HL-60/S4 treated with retinoic acid at 250 ng/mL for 4 days and 3 days (cell line): Measurements from ENCODE around the gene TRIM60.
"Not testable (repeated sequence)": the region's sequence is repeated elsewhere in the genome, so short reads cannot be mapped to it uniquely, and the experiment has no call there.

Experiments
- in situ Hi-C: fragments of 300-500 bp; cut with MboI; formaldehyde crosslinking; loops from 2 replicates; pipeline ENCODE4 v1.7.0; 2022; ENCODE audit warnings: low sequenced_read_pairs

Gene TRIM60

DNA sequence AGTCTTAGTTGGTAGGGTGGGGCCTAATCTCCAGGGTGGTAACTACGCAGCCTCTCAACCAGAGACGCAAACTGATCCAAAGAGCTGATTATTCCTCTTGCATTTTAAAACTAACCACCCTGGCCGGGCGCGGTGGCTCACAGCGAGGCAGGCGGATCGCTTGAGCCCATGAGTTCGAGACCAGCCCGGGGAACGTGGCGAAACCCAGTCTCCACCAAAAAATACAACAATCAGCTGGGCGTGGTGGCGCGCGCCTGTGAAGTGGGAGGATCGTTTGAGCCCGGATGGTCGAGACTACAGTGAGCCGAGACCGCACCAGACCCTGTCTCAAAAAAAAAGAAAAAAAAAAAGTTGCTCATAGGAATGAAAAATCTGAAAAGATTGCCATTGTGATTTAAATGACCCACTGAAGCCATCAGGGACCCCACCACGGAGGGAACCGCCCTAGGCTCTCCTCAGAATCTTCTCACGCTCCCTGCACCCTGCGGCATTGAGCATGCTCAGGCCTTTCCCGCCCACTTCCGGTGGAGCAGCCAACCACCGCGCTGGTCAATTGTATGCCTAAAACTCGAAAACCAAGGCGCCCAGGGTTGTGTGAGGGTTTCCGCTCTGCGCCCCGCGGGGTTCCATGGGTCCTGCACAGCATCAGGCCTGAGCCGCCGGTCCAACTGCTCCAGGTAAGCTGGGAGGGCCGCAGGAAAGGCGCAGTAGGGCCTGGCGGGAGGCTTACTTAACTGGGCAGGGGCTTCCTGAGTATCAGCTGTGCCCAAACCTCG lies at the start of gene TRIM60:
Gene TRIM60 (plus strand): TSS at position 564 of the 776 bp plus-strand sequence. CDS start 8,074 bp downstream, outside the sequence.
- in situ Hi-C loops = no loop called here

DNA sequence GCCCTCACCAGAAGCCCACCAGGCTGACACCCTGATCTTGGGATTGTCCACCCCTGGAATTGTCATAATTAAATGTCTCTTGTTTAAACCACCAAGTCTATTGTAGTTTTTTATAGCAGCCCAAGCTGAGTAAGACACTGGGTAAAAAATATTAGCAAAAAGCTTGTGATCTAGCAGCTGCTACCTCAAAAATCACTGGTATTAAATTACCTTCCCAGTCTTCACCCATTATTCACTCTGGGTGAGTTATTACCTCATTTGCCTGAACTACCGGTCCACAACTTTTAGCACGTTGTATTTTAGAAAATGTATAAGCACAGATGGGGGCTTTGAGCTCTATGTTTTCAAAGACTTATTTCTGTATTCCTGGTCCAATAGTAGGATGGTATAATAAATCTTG lies 42.3 kb upstream of the TRIM60 start:
- in situ Hi-C loops = no loop called here

DNA sequence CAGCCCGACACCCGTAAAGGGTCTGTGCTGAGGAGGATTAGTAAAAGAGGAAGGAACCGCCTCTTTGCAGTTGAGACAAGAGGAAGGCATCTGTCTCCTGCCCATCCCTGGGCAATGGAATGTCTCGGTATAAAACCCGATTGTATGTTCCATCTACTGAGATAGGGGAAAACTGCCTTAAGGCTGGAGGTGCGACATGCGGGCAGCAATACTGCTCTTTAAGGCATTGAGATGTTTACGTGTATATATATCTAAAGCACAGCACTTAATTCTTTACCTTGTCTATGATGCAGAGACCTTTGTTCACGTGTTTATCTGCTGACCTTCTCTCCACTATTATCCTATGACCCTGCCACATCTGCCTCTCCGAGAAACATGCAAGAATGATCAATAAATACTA lies 41.0 kb upstream of the TRIM60 start:
- in situ Hi-C loops = not testable (repeated sequence)

DNA sequence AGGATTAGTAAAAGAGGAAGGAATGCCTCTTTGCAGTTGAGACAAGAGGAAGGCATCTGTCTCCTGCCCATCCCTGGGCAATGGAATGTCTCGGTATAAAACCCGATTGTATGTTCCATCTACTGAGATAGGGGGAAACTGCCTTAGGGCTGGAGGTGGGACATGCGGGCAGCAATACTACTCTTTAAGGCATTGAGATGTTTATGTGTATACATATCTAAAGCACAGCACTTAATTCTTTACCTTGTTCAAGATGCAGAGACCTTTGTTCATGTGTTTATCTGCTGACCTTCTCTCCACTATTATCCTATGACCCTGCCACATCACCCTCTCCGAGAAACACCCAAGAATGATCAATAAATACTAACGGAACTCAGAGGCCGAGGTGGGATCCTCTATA lies 35.7 kb upstream of the TRIM60 start:
- in situ Hi-C loops = not testable (repeated sequence)

DNA sequence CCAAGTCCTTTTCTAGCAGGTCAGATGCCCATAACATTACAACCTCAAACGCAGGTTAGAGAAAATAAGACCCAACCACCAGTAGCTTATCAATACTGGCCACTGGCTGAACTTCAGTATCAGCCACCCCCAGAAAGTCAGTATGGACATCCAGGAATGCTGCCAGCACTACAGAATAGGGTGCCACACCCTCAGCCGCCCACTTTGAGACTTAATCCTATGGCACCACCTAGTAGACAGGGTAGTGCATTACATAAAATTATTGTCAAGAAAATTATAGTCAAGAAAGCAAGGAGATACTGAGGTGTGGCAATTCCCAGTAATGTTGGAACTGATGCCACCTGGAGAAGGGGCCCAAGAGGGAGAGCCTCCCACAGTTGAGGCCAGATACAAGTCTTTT lies 34.5 kb upstream of the TRIM60 start:
- in situ Hi-C loops = no loop called here

DNA sequence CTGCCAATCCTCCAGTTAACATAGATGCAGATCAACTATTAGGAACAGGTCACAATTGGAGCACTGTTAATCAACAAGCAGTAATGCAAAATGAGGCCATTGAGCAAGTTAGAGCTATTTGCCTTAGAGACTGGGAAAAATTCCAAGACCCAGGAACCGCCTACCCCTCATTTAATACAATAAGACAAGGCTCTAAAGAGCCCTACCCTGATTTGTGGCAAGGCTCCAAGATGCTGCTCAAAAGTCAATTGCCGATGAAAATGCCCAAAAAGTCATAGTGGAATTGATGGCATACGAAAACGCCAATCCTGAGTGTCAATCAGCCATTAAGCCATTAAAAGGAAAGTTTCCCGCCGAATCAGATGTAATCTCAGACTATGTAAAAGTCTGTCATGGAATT lies 33.9 kb upstream of the TRIM60 start:
- in situ Hi-C loops = no loop called here

DNA sequence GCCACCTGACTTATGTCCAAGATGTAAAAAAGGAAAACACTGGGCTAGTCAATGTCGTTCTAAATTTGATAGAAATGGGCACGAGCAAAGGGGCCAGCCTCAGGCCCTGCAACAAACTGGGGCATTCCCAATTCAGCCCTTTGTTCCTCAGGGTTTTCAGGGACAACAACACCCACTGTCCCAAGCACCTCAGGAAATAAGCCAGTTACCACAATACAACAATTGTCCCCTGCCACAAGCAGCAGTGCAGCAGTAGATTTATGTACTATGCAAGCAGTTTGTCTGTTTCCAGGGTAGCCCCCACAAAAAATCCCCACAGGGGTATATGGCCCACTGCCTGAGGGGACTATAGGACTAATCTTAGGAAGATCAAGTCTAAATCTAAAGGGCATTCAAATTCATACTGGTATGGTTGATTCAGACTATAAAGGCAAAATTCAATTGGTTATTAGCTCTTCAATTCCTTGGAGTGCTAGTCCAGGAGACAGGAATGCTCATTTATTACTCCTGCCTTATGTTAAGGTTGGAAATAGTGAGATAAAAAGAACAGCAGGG lies 33.2 kb upstream of the TRIM60 start:
- in situ Hi-C loops = not testable (repeated sequence)

DNA sequence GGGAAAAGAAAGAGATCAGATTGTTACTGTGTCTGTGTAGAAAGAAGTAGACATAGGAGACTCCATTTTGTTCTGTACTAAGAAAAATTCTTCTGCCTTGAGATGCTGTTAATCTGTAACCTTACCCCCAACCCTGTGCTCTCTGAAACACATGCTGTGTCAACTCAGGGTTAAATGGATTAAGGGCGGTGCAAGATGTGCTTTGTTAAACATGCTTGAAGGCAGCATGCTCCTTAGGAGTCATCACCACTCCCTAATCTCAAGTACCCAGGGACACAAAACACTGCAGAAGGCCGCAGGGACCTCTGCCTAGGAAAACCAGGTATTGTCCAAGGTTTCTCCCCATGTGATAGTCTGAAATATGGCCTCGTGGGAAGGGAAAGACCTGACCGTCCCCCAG lies 29.8 kb upstream of the TRIM60 start:
- in situ Hi-C loops = not testable (repeated sequence)

DNA sequence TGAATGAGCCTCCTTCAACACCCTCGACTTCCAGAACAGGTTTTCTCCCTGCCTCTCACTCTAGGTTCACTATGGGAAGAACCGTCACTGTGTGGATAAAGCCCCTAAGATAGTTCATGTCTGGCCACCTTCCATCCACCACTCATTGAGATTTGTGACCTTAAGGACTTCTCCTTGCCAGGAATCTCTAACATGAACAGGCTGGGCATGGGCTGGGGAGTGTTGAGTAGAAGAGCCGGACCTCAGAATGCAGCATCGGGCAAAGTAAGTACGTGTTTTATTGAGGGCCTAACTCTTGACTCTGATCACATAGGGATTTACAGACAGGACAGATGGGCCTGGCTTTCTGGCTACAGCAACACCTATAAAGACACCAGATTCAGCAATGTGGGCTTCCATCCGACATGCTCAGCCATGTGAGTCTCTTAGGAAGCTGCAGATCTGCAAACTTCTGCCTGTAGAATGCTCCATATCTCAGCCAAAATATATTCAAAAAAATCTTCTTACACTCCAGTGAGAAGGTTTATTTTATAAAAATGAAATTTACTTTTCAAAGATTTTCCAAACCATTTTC lies 26.4 kb upstream of the TRIM60 start:
- in situ Hi-C loops = no loop called here

DNA sequence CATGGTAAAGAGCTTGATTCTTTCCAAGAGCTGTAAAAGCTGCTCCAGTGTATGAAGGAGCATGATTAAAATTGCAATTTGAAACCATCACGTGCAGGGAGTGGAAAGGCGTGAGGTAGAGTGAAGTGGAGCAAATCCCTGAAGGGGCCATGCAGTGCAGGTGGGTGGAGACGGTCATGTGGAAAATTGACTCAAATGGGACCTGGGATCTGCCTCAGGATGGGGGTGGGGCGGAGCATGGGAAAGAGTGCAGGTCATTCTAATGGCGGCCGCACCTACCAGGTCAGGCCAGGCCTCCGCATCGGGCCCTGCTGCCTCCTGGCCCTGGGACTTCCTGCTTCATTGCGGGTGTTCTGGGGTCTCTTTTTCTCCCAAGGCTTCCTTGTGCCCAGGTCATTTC lies 25.3 kb upstream of the TRIM60 start:
- in situ Hi-C loops = no loop called here

DNA sequence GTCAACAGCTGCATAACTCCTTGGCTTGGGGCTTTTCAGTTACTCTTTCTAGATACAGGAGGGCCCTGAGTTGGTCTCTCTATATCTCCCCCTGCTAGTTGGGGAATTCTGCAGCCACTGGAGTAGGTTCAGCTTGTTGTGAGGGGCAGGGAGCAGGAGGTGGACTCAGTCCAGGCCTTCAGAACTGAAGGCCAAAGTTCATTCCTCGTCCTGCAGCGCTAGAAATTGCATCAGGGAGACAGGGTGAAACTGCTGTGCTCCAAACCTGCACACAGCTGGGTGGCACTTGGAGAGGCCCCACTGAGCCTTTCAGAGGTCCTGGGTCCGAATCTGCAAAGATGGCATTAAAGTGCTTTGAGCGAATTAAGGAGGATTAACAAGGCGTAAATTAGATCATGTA lies 24.9 kb upstream of the TRIM60 start:
- in situ Hi-C loops = no loop called here

DNA sequence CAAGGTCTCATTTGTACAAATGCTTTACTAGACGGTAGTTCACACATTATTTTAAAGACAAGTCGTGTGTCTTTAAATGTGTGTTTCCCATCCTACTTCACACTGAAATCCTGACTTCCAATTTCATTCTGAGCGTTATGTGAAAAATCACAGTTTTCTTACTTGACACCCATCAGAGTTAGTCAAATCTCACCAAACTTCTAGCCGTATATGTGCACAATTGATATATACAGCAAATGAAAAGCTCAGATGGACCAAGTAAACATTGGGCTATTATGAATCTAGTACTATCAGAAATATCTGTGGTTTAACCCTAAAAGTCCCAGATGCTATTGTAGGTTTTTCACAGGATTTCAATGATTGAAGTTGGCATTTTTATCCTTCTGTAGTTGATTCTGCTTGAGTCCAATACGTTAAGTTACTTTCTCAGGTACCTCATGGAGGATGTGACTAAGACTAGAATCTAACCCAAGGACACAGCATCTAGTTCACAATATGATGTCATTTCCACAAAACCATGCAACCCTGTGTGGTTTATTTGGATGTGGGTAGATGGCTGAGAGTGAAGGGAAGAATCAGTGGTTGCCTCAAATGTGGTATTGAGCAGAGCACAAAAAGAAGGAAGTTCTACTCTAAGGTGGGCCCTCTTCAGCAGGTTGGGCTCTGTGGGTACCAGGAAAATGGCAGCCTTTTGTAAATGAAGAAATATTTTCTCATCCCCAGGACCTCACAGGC lies 22.1 kb upstream of the TRIM60 start:
- in situ Hi-C loops = no loop called here

DNA sequence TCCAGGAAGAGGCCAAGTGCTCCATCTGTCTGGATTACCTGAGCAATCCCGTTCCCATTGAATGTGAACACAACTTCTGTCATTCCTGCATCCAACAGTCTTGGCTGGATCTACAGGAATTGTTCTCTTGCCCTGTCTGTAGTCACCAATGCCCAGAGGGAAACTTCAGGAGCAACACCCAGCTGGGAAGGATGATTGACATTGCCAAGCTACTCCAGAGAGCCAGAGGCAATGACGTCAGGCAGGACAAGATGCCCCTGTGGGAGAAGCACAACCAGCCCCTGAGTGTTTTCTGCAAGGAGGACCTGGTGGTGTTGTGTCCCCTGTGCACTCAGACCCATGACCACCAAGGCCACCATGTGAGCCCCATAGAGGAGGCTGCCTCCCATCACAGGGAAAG lies 21.3 kb upstream of the TRIM60 start:
- in situ Hi-C loops = no loop called here

DNA sequence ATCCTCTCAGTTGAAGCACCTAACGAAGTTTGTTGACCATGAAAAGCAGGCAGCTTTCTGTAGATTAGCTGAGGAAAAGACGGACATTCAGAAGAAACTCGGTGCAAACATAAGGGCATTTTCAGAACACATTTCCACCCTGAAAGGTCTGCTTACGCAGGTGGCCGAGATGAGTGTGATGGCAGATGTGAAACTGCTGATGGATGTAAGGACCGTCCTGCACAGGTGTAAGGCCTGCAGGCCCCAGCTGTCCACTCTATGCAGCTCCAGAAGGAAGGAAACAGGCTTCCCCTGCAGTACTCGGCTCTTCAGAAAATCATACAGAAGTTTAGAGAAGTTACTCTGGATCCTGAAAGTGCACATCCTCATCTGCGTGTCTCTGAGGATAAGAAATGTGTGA lies 20.8 kb upstream of the TRIM60 start:
- in situ Hi-C loops = no loop called here

DNA sequence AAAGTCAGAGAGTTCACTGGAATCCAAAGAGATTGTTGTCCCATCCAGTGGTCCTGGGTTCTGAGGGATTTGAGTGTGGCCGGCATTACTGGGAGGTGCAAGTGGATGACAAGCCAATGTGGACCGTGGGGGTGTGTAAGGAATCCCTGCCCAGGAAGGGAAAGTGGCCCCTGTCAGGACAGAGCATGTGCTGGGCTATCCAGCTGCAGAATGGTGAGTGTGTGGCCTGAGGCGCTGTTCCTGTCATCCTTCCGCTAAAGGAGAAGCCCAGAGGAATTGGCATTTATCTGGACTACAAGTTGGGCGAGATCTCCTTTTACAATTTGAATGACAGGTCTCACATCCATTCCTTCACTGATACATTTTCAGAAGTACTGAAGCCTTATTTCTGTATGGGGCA lies 20.4 kb upstream of the TRIM60 start:
- in situ Hi-C loops = no loop called here

DNA sequence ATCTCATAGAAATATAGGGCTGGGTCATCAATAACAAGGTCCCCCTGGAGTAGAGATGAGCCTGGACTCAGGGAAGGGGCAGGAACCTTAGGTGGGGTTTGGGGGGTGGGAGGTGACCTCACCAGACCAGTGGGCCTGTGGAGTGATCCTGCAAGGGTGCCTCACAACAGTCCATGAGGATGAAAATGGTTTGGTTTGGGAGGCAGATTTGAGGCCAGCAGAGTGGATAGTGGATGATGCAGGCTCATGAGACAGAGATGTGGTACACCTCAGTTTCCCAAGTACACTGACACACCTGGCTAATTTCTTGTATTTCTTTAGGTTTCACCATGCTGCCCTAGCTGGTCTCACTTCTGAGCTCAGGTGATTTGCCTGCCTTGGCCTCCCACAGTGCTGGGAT lies 18.1 kb upstream of the TRIM60 start:
- in situ Hi-C loops = no loop called here

DNA sequence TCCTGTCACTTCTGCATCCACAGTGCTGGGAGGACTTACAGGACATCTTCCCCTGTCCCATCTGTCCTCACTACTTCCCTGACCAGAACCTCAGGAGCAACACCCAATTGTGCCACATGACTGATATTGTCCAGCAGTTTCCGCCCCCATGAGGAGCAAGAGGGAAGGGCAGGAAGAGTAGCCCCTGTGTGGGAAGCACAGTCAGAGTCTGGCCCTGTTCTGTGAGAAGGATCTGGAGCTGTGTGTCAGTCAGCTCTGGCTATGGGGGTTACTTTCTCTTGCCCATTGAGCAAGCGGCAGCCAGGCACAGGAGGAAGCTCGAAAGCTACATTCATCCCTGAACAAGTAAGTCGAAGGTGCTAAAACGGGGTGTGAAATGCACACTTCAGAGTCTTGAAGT lies 14.8 kb upstream of the TRIM60 start:
- in situ Hi-C loops = no loop called here

DNA sequence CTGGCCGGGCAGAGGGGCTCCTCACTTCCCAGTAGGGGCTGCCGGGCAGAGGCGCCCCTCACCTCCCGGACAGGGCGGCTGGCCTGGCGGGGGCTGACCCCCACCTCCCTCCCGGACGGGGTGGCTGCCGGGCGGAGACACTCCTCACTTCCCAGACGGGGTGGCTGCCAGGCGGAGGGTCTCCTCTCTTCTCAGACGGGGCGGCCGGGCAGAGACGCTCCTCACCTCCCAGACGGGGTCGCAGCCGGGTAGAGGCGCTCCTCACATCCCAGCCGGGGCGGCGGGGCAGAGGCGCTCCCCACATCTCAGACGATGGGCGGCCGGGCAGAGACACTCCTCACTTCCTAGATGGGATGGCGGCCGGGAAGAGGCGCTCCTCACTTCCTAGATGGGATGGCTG lies 11.8 kb upstream of the TRIM60 start:
- in situ Hi-C loops = not testable (repeated sequence)

DNA sequence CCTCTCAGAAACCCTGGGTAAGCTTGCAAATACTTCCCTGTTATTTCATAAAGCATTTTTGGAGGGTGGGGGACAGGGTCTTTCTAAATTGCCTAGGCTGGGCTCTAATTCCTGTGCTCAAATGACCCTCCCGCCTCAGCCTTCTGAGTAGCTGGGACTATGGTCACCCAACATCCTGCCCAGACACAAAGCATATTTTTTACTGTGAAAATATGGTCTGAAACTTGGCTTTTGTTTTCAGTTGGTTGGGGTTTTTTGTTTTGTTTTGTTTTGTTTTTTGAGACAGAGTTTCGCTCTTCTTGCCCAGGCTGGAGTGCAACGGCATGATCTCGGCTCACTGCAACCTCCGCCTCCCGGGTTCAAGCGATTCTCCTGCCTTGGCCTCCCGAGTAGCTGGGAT lies 6.0 kb upstream of the TRIM60 start:
- in situ Hi-C loops = not testable (repeated sequence)

DNA sequence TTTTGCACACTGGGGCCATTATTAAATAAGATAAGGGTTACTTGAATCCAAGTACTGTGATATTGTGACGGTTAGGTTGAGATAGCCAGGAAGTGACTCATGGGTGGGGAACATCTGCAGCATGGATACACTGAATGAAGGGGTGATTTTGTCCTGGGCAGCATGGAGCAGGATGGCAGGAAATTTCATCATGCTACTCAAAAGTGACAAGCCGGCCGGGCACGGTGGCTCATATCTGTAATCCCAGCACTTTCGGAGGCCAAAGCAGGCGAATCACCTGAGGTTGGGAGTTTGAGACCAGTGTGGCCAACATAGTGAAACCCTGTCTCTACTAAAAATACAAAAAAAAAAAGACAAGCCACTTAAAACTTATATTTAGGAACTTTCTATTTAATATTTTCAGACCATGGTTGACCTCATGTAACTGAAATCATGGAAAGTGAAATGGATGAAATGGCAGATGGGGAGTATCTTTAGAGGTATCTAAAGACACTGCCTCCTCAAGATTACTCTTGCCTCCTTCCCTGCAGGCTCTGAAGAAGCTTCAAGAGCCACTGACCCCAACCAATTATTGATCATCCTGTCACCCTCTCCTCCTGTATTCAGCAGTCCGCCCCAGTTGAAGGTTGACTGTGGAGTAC lies 3.9 kb upstream of the TRIM60 start:
- in situ Hi-C loops = no loop called here

DNA sequence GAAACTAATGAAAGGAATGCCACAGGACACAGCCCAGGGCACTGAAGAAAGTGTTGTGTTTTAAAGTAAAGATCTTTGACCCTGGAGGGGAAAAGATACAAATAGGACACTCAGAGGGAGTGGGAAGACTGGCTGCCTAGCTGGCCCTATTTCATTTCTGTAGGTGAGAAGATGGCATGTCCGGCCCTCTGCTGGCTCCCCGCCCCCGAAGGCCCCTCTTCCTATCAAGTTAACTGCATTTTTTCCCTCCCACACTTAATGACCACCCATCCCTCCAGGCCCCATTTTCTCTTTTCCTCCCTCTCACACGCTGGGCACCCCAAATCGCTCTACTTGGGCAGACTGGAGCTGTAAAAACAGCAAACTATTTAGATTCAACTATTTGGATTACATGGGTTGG lies 16.4 kb downstream of the TRIM60 start:
- in situ Hi-C loops = no loop called here
